HG03108 (cell line): Measurements from ENCODE around the gene HDAC5.
A peak's percentile ranks its signal among the peaks of the same experiment; 100 is the strongest.
"Not testable (repeated sequence)": the region's sequence is repeated elsewhere in the genome, so short reads cannot be mapped to it uniquely, and the experiment has no call there.

ENCODE experiments used
- ATAC-seq: cut with Tn5 transposase; IDR thresholded peaks from one replicate; pipeline ENCODE4 v1.9.1; 2021; ENCODE audit warnings: moderate library complexity; ENCODE audit not compliant: unreplicated experiment

HDAC5 gene

DNA sequence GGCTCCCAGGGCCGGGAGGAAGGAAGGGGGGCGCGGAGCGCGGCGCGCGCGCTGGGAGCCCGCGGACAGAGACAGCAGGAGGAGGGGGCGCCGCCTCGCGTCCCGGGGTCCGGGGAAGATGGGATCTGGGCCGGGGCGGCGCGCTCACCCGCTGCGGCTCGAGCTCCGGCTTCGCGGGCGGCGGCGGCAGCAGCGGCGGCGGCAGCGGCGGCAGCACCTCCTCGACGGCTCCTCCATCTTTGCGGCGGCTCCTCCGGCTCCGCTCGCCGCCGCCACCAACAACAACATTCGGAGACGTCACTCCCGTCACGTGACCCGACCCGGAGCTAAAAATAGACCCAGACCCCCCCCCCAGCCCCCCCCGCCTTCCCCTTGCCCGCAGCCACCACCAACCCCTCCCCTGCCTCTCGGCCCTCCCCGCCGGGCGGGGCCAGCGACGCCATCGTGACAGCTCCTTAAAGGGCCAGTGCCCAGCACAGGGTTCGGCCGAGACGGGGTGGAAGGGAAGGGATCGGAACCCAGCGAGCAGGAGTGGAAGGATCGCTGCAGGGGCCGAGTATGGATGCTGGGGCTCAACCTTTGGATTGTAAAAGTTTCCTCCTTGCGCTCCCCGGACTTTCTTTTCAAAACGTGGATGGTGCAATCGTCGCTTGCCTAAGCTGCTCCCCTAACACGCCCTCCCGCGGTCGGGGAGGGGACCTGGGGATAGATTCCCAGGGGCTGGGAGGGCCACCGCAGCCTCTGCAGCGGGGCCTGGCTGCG lies at the start of gene HDAC5:
HDAC5 (minus strand) TSS at position 286 of the 762 bp plus-strand sequence. CDS start 6,126 bp downstream, outside the sequence.
- ATAC-seq: peak; percentile 83

DNA sequence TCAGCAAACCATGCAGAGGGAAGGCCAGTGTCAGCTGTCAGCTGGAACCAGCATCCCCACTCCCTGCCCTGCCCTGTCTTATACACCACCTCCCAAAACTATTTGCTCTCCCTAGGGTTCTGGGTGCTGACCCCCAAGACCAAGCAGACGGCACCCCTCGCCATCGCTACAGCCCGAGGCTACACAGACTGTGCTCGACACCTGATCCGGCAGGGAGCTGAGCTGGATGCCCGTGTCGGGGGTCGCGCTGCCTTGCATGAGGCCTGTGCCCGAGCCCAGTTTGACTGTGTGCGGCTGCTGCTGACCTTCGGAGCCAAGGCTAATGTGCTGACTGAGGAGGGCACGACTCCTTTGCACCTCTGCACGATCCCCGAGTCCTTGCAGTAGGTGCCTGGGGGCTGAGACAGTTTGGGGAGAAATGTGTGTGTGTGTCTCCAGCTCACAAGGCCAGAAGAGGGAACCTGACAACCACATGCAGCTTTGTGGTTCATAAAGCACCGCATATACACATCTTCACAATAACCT lies 48.6 kb upstream of the HDAC5 start:
- ATAC-seq: no peak

DNA sequence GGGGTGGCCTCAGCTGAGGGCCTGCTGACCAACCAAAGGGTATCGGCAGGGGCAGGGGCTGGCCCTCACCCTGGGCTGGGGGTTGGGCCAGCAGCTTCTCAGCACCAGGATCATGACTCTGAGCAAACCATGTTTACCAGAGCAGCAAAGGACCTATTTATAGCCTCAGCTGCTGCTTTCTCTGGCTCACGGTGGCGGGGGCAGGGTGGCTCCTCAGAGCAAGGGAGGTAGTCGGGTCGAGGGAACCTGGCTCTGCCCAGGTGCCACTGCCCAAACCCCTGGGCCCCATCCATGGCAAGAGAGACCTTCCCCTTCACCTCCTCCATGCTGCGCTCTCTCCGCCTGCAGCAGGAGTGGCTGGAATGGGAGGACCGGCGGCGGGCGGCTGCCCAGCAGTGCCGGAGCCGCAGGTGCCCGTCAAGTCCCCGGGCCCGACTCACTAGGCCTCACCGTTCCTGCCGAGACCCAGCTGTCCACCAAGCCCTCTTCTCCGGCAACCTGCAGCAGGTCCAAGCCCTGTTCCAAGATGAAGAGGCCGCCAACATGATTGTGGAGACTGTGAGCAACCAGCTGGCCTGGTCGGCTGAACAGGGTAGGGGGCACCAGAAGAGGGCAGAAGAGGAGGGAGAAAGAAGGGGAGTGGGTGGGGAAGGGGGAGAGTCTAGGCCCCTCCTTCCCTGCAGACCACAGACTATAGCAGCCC lies 47.2 kb upstream of the HDAC5 start, which contains the start of gene ASB16:
ASB16 (plus strand) TSS at position 206 of the 703 bp plus-strand sequence; CDS start at position 292, 86 bp downstream.
- no peak for ATAC-seq

DNA sequence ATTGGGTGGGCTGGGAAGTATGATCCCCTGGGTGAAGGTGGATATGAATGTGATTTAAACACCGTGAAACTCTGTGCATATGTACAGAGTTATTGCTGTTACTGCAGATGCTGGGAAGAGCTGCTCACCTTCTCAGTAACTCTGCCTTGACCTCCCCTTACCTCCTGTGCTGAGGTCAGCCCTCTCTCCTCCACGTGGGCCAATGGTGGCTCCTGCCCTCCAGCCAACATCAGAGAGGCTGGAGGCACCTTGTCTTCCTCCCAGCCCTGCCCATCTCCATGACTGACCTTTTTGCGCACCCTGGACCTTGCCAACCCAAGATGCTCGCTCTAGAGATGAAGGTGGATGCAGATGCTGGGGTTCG lies 46.7 kb upstream of the HDAC5 start:
- no peak for ATAC-seq

DNA sequence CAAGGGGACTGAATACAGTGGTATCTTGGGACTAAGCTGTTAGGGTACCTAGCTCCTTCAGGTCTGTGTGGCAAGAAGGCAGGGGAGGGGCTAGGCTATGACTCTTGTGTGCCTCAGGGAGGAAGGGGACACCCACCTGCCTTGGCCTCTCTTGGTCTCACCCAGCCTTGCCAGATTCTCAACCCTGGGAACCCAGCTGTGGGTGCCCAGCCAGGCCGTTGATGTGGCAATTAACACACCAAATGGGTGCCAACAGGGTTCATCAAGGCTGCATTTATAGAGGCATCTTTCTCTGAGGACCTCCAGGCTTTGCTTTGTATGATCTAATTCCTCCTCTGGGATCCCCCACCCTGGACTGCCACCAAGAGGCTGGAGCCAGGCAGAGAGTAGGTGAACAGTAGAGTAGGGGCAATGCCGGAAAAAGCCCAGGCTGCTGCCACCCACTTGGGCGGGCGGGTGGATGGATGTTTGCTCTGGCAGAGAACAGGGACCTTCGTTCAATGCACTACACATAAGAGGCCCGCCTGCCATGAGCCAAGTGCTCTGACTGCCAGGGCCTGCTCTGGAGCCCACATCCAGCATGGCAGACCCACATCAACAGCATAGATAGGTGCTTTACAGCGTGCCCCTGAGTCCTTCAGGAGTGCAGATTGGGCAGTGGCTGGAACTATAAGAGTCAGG lies 43.9 kb upstream of the HDAC5 start:
- ATAC-seq: no peak

DNA sequence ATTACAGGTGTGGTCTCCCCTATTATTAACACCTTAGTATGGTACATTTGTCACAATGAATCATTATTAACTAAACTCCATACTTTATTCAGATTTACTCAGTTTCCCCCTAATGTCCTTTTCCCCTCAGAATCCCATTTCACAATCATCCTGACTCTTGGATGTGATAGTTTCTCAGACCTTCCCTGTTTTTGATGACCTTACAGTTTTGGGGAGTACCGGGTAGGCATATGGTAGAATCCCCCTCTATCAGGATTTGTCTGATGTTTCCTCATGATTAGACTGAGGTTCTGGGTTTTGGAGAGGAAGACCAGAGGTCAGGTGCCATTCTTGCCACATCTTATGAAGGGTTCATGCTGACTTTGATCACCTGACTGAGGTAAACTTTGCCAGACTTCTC lies 41.0 kb upstream of the HDAC5 start:
- ATAC-seq: no peak

DNA sequence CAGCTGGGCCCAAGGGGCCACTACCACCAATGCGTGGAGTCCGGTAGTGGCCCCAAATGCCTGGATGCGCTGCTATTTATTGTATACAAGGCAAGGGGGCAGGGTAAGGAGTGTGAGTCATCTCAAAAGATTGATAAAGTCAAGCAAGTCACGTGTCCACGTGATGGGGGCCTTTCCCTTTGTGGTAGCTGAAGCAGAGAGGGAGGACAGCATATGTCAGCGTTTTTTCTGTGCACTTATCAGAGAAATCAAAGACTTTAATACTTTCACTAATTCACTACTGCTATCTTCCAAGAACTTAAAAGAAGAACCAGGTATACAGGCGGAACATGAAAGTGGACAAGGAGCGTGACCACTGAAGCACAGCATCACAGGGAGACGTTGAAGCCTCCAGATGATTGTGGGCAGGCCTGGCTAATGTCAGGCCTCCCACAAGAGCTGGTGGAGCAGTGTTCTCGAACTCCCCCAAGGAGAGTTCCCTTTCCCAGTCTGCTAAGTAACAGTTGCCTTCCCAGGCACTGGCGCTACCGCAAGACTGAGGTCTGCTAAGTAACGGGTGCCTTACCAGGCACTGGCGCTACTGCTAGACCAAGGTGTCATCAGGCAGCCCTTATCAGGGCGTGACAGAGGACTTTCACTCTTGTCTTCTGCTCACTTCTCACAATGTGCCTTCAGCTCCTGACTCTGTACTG lies 36.2 kb upstream of the HDAC5 start:
- no peak for ATAC-seq

DNA sequence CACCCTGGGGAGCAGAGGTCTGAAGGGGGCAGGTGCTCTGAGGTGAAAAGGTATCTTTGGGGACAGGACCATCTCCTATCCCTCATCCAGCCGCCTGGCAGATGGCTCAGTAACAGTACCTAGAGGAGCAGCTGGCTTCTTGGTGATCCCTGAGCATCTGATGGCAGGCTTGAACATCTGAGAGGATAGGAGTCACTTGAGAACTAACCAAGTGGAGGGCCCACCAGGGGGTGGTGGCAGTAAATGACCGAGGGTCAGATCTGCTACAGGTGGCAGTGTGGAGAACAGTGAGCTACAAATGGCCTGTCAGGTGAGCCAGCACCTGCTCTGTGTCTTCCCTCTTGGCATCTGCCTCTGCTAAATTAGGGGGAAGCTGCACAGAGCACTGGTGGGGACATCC lies 32.0 kb upstream of the HDAC5 start:
- ATAC-seq: no peak

DNA sequence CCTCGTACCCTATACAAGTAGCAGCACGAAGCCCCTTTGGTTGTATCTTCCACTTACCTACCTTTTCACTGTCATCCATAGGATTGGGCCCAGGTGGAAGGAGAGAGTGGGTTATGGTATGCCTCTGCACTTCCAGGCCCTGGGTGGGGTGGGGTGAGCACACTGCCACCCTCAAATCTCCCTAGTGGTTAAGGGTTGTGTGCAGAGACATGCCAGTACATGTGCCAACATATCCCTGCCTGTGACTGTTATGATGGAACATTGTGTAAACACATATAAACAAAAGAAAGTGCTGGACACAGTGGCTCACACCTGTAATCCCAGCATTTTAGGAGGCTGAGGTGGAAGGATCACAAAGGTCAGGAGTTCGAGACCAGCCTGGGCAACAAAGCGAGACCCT lies 29.4 kb upstream of the HDAC5 start:
- ATAC-seq: no peak

DNA sequence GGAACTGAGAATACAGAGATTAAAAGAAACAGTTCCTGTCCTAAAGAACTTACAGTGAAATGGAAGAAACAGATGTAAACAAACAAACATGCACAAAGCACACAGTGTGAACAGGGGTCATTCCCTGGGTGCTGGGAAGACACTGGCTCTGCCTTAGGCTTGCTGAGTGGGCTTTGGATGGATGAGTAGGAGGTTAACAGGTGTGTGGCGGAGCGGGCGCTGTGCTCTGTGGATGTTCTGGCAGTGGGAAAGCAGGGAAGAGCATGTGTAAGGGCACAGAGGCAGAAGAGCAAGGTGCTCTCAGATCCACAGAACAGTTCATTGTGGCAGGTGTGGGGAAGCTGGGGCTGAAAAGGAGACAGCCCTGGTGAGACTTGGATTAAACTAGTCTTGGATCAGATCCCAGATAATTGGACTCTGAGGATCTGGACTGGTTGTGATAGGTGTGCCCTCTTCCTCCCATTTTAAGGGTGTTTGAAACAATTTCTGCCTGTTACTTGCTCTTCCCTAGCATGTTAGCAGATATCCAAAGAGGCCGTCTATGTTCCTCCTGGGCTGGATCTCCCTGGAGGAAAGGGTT lies 26.4 kb upstream of the HDAC5 start:
- no peak for ATAC-seq

DNA sequence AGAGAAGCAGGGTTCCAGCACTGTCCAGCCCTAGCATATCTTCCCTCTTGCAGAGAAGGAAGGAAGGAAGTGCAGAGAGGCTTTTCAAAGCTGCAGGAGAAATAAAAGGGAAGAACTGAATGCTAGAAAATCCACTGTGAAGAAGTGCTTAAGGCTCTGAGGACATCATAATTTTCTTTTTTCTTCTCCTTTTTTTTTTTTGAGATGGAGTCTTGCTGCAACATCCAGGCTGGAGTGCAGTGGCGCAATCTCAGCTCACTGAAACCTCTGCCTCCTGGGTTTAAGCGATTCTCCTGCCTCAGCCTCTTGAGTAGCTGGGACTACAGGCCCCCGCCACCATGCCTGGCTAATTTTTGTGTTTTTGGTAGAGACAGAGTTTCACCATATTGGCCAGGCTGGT lies 25.6 kb upstream of the HDAC5 start:
- ATAC-seq: not testable (repeated sequence)

DNA sequence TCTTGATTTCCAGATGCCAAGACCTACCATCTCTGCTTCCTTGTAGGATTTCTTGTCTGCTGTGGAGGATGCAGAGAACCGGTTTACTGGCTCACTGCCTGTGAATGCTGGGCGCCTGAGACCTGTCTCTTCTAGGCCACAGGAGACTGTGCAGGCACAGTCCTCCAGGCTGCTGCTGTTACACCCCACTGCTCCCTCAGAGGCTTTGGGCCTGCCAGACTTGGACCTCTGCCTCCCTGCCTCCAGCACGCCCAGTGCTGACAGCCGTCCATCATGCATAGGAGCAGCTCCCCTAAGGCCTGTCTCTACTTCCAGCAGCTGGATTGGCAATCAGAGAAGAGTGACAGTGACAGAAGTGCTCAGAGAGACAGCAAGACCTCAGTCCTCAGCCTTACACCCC lies 24.4 kb upstream of the HDAC5 start:
- no peak for ATAC-seq

DNA sequence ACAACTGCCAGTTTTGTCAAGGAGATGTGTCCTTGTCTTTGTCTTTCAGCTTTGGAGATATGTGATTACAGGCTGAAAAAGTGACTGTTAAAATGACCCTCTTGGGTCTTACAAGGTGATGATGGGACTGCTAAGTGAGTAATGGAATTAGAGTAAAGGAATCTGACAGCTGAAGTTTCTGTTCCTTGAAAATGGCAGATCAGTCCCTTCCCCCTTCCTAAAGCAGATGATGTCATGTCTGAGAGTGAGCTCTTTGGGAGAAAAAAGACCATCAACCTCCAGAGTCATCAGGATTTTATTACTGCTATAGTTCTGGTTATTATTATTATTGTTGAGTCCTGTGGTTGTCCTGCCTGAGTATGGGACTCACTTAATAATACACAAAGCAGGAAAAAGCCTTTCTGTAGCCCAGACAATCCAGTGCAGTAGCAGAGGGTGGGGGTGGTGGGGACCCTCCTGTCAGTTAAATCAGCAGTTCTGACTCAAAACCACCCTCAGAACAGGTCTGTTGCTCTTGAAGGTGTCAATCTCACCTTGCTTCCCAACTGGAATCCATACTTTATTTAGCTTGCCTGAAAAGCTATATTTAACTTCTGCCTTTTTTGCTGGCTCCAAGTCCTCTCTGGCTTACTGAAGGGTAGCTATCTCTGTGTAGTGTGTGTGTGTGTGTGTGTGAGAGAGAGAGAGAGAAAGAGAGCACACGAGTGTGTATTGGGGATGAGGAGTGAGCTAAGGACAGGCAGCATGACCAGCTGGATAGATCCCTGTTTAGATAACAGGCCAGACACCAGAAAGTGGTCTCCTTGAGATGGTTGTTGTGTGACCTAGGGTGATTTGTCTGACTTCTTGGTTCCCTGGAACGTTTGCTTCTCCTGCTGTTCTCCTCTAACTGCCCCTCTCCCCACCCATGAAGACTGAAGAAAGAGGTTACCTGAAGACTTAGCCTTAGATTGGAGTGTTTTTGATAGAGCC lies 23.2 kb upstream of the HDAC5 start:
- ATAC-seq: no peak

DNA sequence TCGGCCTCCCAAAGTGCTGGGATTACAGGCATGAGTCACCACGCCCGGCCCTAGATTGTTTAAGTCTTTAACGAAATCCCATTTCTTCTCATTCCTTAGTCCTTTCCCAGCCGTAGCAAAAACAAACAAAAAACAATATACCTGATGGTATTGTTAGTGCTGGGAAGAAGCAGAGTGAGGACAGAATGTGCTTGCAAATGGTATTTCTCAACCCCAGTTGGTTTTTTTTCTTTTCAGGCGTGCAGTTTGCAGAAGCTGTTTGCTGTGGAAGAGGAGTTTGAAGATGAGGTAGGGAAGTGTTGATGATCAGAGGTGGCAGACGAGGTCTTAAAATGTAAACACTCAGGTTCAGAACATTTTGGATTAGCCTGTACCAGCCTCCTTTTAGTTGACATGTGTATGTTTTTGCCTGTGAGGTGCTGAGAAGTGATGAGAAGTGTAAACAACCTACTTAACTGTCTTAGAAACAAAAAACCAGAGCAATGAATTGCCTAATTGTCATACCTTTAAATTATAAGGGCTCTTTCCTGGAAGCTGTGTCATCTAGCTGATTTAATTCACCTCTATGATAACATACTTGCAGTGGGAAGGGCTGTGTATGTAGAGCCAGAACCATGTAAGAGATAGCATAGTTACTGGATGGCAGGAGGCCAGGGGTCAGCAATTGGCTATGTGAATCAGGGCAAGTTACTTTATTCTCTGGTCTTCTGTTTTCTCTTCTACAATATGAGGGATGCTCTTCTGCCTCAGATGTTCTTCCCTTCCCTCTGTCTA lies 21.7 kb upstream of the HDAC5 start:
- ATAC-seq: no peak

DNA sequence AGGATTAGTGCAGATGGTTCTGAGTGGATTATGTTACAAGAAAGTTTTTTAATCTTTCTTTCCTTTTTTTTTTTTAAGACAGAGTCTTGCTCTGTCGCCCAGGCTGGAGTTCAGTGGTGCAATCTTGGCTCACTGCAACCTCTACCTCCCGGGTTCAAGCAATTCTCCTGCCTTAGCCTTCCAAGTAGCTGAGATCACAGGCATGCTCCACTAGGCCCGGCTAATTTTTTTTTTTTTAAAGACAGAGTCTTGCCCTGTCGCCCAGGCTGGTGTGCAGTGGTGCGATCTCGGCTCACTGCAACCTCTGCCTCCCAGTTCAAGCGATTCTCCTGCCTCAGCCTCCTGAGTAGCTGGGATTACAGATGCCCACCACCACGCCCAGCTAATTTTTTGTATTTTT lies 20.5 kb upstream of the HDAC5 start:
- ATAC-seq: not testable (repeated sequence)

DNA sequence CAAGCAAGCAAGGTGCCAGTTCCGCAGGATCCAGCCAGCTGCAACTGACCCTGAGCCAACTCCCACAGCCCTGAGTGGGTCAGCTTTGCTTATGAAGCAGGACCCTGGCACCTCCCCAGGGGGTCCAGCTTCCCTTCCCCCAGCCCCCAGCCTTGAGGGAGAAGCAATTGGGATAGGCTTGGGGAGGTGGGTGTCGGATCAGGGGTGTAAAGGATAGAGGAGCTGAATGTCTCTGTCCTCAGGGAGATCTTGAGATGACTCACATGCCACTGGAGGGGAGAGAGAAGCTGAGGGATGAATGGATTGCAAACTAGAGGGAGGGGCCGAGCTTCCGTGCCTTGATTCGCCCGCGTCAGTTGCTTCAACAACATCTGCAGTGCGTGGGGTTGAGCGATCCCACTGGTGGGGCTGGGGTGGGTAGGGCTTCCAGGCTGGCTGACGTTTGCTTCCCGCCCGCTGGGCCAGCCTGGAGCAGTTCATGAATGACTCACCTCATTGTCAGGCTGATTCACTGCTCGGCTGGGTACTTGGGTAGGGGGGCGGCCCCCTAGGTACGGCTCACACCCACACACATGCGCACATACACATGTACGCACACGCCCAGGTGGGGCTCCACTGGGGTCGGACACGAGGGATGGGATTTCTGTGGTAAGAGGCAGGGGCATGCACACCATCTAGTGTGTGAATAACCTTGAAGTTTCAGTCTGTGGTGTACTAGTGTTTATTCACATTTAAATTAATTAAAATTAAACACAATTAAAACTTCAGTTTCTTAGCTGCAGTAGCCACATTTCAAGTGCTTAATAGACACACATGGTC lies 14.7 kb upstream of the HDAC5 start:
- ATAC-seq: no peak

DNA sequence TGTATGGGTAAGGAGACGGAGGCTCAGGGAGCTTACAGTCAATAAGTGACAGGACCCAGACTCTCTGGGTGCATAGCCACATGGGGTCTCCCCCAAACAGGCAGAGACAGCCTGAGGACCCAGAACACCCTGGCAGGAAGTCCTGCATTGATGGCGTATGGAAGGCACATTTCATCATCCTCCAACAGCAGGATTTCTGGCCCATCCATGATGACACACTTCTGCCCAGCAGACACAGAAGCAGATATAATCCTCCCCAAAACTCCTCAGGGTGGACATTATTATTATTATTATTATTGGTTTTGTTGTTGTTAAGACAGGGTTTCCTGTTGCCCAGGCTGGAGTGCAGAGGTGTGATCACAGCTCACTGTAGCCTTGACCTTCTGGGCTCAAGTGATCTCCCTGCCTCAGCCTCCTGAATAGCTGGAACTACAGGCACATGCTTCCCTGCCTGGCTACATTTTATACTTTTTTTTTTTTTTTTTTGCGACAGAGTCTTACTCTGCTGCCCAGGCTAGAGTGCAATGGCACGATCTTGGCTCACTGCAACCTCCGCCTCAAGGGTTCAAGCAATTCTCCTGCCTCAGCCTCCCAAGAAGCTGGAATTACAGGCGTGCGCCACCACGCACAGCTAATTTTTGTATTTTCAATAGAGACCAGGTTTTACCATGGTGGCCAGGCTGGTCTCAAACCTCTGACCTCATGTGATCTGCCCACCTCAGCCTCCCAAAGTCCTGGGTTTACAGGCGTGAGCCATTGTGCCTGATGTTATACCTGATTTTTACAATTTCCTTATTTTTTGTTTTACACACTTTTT lies 11.5 kb upstream of the HDAC5 start:
- no peak for ATAC-seq
